ENCODE measurements around the gene FNDC11.
"Not testable (repeated sequence)": the region's sequence is repeated elsewhere in the genome, so short reads cannot be mapped to it uniquely, and the experiment has no call there.

Gene FNDC11

GRCh38 chr20:63568986-63569949, 15.3 kb downstream of the FNDC11 start:
- DNase-seq = no peak

- DNase-seq = no peak
Observed at GRCh38 chr20:63570281-63571086, 16.5 kb downstream of the FNDC11 start.

GRCh38 chr20:63571087-63571478, 17.1 kb downstream of the FNDC11 start:
- DNase-seq = not testable (repeated sequence)

GRCh38 chr20:63572071-63572787, 18.3 kb downstream of the FNDC11 start:
- no peak for DNase-seq

GRCh38 chr20:63572788-63573646, 19.1 kb downstream of the FNDC11 start:
- DNase-seq = peak; percentile 33

- DNase-seq = peak; percentile 25
Observed at GRCh38 chr20:63573647-63574131, 19.7 kb downstream of the FNDC11 start.

GRCh38 chr20:63574156-63574828, 20.3 kb downstream of the FNDC11 start, which contains the start of gene HELZ2:
HELZ2 (minus strand) TSS chr20:63574239; CDS start chr20:63572385, 1,854 bp downstream.
- peak; percentile 77 for DNase-seq

GRCh38 chr20:63574829-63575743, 21.1 kb downstream of the FNDC11 start:
- DNase-seq = peak; percentile 3

GRCh38 chr20:63576311-63576710, 22.4 kb downstream of the FNDC11 start:
- no peak for DNase-seq

GRCh38 chr20:63577317-63577894, 23.4 kb downstream of the FNDC11 start:
- DNase-seq = no peak

GRCh38 chr20:63578224-63579016, 24.5 kb downstream of the FNDC11 start:
- no peak for DNase-seq

GRCh38 chr20:63579017-63579694, 25.2 kb downstream of the FNDC11 start:
- DNase-seq = peak; percentile 11

- peak; percentile 14 for DNase-seq
Observed at GRCh38 chr20:63580796-63581461, 27.0 kb downstream of the FNDC11 start.

GRCh38 chr20:63582382-63583063, 28.6 kb downstream of the FNDC11 start:
- DNase-seq = no peak

GRCh38 chr20:63585616-63586565, 31.9 kb downstream of the FNDC11 start:
- DNase-seq = no peak

- DNase-seq = no peak
Observed at GRCh38 chr20:63586797-63587196, 32.8 kb downstream of the FNDC11 start.

Measured in OCI-M1 (cell line).